VCaP (cell line): ENCODE data around the gene CIC.

Experiments used
- H3K27ac ChIP-seq: fragments of 450-650 bp; 2 replicates; pipeline ENCODE4 v1.5.1; 2017
- TF ChIP-seq, protein P1 (sequence below): fragments of 450-650 bp; conservative IDR thresholded peaks from 2 replicates; pipeline ENCODE4 v1.5.1; 2017; ENCODE audit warnings: mild to moderate bottlenecking, moderate library complexity

The CIC gene

GRCh38 chr19:42303876-42304275 lies 34.8 kb downstream of the CIC start:
- TF ChIP-seq, protein P1, sequence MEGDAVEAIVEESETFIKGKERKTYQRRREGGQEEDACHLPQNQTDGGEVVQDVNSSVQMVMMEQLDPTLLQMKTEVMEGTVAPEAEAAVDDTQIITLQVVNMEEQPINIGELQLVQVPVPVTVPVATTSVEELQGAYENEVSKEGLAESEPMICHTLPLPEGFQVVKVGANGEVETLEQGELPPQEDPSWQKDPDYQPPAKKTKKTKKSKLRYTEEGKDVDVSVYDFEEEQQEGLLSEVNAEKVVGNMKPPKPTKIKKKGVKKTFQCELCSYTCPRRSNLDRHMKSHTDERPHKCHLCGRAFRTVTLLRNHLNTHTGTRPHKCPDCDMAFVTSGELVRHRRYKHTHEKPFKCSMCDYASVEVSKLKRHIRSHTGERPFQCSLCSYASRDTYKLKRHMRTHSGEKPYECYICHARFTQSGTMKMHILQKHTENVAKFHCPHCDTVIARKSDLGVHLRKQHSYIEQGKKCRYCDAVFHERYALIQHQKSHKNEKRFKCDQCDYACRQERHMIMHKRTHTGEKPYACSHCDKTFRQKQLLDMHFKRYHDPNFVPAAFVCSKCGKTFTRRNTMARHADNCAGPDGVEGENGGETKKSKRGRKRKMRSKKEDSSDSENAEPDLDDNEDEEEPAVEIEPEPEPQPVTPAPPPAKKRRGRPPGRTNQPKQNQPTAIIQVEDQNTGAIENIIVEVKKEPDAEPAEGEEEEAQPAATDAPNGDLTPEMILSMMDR = no peak
- peak overlapping the region; percentile 85; the same call in 1 of the 2 replicates for H3K27ac ChIP-seq

DNA sequence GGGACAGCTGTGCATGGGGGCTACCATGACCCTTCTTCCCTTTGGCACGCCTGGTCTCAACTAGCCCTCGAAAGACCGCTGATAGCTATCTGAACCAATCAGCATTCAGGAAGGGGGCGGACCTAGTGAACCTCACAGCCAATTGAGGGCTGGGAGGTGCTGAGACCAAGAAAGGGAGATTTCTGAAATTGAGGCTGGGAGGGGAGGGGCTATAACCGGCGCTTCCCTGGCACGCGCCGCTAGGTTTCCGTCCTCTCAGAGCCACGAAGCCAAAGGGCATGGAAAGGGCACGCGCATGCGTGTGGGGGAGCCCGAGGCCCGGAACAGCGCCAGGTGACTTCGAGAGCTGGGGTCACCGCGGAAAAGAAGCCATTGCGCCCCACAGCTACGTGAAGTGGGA lies 37.6 kb downstream of the CIC start:
- TF ChIP-seq, protein P1 = no peak
- no peak overlapping the region for H3K27ac ChIP-seq

DNA sequence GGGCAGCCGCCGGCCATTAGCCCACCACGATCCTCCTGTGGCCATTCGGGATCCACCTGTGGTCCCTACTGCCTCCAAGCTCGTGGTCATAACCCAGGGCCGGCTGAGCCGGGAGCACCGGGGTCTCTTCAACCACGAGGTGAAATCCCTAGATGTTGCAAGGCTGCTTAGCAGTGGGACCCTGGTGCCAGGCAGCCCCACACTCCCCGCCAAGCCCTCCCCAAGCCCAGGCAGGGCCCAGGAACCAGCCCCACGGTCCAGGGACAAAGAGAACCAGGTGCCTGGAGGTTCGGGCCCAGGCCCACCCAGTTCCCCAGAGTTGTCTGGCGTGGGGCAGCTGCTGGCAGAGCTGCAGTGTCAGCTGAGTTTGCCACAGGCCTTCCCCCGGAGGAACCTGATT lies 40.6 kb downstream of the CIC start:
- no peak overlapping the region for H3K27ac ChIP-seq
- TF ChIP-seq, protein P1 = no peak

GRCh38 chr19:42311657-42312056 lies 42.6 kb downstream of the CIC start:
- TF ChIP-seq, protein P1 = no peak
- H3K27ac ChIP-seq = no peak overlapping the region

DNA sequence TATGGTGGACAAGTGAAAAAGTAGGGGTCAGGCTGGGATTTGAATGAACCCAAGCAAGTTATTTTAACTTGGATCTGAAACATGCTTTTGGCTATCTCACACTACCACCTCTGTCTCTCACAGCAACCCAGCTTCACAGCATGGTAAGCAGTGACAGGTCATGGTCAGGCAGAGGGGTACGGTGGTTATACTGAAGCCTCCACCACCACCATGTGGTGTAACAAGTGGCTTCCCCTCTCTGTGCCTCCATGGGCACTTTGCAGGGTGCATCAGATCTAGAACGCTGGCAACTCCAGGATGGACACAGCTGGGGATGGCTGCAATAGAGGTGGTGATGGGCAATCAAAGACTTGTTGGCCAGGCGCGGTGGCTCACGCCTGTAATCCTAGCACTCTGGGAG lies 43.3 kb downstream of the CIC start:
- TF ChIP-seq, protein P1 = no peak
- peak overlapping the region; percentile 85; the same call in 1 of the 2 replicates for H3K27ac ChIP-seq

DNA sequence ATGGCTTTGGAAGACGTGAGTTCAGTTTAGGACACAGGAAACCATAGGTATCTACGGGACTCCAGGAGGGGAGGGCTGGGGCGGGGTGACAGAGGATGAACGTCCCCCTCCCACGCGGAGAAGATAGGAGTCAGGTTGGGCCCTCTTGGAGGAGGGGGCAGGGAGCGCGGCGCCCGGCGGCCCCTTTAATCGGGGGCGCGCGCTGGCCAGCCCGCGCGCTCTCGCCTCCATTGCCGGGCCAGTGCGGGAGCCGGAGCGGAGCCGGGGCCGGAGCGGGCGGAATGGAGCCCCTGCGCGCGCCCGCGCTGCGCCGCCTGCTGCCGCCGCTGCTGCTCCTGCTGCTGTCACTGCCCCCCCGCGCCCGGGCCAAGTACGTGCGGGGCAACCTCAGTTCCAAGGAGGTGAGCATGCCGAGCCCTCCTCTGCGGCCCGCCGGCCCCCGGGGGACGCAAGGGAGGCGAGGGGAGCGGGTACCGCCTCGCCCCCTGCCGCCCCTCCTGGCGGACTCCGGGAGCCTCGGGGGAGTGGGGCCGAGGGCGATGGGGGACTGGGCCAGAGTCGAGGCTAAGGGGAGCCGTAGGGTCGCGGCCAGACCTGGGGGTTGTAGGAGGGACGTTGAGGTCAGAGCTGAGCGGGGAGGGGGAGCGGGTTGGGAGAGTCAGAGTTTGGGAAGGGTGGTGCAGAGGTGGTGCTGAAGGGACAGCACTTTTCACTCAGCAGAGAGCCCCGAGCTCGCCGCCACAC lies 44.2 kb downstream of the CIC start, which contains the start of gene TMEM145:
Gene TMEM145, plus strand, starts transcription at position 214 of the 744 bp plus-strand sequence. Its CDS starts 68 bp downstream, at position 282.
- H3K27ac ChIP-seq = peak within 1 kb of the TSS; percentile 85
- TF ChIP-seq, protein P1 = peak; percentile 57

DNA sequence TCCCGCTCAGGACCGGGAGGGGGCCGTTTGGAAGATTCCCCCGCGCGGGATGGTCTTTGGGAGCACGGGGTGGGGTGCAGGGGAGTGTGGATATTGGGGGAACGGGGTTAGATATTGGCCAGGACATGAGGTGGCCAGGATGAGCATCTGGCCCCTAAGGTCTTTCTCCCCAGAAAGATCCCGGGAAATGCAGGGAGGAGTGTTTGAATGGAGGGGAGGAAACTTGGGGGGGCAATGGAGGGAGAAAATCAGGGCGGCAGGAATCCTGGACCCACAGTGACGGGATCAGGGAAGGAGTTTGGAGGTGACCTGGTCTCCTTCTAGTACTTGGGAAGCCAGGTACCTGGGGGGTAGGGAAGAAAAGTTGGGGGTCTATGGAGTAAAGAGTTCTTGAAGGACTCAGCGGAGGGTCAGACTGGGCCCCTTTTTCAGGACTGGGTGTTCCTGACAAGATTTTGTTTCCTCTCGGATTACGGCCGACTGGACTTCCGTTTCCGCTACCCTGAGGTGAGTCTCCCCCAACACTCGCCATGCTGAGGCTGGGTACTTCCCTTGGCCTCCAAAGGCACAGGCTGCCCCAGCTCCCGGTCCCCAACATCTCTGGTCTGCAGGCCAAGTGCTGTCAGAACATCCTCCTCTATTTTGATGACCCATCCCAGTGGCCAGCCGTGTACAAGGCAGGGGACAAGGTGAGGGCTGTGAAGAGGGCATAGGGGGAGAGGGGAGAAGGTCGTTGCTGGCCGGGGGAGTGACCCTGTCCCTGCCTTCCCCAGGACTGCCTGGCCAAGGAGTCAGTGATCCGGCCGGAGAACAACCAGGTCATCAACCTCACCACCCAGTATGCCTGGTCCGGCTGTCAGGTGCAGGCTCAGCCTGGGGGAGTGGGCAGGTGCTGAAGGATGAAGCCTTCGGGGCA lies 45.0 kb downstream of the CIC start:
- TF ChIP-seq, protein P1 = no peak
- peak overlapping the region; percentile 85 for H3K27ac ChIP-seq
